Tibial nerve (tissue), 4 donors: ENCODE data around the gene SLC35E1.

Source experiments
- EP300 ChIP-seq, 2 donors: sonication (generic); formaldehyde crosslinking; IDR thresholded peaks; one replicate each; pipeline ENCODE4 v1.6.1; 2017; ENCODE audit warnings: antibody characterized with exemption in 2 of 2, mild to moderate bottlenecking in 1 of 2
- TF ChIP-seq, protein P1 (sequence below), 5 experiments: fragments of 200-600 bp in 3 of 5; fragments of 450-650 bp in 2 of 5; sonication (generic) in 3 of 5; IDR thresholded peaks; one replicate each; pipeline ENCODE4 v1.5.1; 2016 to 2019; ENCODE audit warnings: antibody characterized with exemption in 5 of 5, mild to moderate bottlenecking in 3 of 5, moderate library complexity in 2 of 5

DNA sequence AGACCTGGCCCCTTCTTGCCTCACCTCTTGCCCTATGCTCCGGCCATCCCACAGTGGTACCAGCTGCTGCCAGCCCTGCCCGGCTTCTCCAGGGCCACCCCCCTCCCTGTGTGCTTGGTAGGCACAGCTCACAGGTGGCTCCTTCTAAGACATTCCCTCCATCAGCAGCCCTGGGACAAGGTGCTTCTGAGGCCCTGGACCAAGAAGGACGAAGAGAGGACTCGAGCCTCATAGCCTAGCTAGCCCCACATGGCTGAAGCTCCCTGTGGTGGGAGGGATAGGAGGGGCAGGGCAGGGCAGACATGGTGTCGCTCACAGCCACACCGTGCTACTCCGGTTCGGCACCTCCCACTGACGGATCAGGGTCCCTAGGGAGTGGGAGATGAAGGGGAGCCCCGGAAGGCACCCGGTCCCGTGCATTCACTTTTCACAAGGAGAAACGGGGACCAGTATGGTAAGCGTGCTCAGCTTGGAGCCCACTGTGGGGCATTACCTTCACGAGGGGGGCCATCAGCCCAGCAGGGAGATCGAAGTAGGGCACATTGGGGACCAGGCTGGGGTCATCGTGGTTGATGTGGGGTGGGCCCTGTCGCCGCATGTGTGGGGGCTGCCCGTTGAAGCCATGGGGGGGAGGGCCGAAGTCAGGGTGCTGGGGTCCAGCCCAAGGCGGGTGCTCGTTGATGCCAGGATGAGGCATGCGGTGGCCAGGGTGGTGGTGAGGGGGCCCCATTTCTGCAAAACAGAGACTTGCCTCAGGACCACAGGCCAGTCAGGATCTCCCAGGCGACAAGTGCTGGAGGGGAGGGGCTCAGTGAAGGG is 49.4 kb downstream of the SLC35E1 start:
- TF ChIP-seq, protein P1, sequence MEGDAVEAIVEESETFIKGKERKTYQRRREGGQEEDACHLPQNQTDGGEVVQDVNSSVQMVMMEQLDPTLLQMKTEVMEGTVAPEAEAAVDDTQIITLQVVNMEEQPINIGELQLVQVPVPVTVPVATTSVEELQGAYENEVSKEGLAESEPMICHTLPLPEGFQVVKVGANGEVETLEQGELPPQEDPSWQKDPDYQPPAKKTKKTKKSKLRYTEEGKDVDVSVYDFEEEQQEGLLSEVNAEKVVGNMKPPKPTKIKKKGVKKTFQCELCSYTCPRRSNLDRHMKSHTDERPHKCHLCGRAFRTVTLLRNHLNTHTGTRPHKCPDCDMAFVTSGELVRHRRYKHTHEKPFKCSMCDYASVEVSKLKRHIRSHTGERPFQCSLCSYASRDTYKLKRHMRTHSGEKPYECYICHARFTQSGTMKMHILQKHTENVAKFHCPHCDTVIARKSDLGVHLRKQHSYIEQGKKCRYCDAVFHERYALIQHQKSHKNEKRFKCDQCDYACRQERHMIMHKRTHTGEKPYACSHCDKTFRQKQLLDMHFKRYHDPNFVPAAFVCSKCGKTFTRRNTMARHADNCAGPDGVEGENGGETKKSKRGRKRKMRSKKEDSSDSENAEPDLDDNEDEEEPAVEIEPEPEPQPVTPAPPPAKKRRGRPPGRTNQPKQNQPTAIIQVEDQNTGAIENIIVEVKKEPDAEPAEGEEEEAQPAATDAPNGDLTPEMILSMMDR (IDR thresholded peaks at IDR 0.05): no peak
- no peak for TF ChIP-seq EP300 (IDR thresholded peaks at IDR 0.05)
